ENCODE measurements around the gene TMEM131L.

TMEM131L gene

DNA sequence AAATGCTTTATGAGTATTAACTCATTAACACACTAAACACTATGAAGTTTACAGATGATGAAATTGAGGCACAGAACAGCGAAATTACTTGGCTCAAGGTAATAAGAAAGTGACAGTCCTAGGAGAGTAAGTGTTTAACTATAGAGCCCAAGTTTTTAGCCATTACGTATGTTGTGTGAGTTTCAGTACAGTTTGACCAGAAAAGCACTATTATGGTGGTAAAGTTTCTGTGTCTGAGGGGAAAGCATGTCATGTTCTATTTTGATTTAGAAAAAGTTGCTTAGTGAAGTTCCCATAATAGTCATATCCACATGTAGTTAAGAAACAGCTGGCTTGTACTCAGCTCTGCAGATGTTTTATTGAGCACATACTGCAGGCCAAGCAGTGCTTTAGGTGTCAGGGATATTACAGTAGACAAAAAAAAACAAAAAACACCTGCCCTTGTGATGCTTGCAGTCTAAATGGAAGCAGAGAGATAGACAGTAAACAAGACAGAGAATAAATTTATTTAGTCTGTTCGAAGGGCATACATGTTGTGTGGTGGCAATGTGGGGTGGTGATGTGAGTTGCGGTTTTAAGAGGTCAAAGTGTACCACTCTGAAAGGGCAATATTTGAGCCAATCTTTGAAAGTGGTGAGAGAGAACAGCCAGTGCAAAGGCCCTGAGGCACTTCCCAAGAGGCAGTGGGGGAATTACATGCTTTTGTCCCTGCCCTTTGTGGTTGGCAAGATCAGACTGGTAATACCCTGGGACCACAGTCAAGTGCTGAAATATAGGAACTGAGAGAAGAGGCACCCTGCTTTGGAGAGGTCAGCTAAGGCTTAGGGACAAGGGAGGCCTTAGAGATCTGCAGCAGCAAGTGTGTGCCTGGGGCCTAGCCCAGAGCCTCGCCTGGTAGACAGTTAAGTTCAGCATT lies 6.2 kb downstream of the TMEM131L start:
- DNase-seq (ENCODE audit: low read depth in 2 of 2): no peak

- DNase-seq (ENCODE audit: low read depth in 2 of 2): no peak
Measured at GRCh38 chr4:153474251-153474650, 8.1 kb downstream of the TMEM131L start.

DNA sequence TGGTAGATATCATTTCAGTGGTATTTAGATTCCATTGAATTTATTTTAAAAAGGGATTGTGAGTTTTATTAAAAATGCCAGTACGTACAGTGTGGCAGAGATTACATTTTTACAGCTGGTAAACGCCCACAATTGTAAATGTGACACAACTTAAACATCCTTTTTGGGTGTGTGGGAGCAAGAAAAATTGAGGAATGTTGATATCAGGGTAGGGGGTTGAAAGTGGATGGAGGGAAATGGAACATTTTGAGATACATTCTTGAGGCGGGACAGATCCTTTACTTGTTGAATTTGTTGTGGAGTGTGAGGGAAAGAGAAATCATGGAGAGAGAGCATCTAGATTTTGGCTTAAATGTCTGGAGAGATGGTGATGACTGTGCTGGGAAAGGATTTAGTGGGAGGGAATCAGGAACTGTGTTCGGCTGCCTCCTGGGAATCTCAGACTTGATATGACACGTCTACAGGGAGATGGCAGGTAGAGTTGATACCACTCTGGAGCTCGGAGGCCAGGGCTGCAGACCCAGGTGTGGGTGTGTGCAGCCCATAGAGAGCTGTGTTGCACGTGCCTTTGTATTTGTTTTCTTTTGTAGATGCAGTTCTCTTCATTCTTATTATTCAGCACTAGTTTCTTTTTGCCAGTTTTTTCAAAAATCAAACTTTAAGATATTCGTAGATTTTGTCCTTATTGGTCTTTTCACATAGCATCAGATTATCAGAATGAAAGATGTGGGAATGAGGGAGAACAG lies 10.8 kb downstream of the TMEM131L start:
- no peak for DNase-seq (ENCODE audit: low read depth in 2 of 2)

DNA sequence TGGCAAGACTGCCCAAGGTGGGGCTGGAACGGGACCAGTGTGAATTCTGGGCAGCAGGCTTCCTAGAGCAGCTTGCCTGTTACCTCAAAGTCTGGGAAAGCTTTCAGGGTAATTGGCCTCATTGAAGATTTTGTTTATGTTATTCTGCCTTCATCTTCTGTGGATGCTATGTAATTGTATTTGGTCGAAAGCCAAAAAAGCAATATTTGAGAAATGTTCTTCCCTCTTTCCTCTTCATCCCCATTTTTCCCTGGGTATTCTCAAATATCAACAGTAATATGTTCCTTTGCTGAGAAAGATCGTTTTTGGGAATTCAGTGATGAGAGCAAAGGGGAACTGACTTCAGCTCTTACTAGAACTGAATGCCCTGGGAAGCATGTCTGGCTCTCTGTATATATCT lies 12.9 kb downstream of the TMEM131L start:
- DNase-seq (ENCODE audit: low read depth in 2 of 2): no peak

DNA sequence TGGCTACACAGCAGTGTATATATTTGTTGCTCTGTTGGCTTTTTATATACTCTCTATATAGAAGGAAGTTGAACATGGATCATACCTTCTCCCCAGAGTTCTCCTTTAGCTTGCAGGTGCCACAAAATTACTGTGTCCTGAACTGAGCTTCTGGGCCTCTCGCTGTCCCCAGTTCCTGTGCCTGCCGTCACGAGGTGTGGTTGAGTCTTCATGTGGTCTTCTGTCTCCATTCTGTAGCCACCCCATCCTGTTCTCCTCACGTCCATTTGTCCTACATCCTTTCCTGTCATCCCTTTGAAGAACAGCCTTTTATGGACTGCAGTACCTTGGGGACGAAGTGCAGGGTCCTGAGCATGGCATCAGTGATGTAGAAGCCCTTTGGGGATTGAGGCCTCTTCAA lies 14.5 kb downstream of the TMEM131L start:
- DNase-seq (ENCODE audit: low read depth in 2 of 2): no peak

DNA sequence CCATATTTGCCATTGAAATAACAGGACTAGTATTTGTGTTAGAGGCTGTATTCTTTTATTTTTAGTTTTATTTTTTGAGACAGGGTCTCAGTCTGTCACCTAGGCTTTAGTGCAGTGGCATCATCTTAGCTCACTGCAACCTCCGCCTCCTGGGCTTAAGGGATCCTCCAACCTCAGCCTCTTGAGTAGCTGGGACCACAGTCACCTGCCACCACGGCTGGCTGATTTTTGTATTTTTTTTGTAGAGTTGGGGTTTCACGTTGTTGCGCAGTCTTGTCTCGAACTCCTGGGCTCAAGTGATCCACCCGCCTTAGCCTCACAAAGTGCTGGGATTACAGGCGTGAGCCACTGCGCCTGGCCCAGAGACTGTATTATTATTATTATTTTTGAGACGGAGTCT lies 15.3 kb downstream of the TMEM131L start:
- DNase-seq (ENCODE audit: low read depth in 2 of 2): no peak

DNA sequence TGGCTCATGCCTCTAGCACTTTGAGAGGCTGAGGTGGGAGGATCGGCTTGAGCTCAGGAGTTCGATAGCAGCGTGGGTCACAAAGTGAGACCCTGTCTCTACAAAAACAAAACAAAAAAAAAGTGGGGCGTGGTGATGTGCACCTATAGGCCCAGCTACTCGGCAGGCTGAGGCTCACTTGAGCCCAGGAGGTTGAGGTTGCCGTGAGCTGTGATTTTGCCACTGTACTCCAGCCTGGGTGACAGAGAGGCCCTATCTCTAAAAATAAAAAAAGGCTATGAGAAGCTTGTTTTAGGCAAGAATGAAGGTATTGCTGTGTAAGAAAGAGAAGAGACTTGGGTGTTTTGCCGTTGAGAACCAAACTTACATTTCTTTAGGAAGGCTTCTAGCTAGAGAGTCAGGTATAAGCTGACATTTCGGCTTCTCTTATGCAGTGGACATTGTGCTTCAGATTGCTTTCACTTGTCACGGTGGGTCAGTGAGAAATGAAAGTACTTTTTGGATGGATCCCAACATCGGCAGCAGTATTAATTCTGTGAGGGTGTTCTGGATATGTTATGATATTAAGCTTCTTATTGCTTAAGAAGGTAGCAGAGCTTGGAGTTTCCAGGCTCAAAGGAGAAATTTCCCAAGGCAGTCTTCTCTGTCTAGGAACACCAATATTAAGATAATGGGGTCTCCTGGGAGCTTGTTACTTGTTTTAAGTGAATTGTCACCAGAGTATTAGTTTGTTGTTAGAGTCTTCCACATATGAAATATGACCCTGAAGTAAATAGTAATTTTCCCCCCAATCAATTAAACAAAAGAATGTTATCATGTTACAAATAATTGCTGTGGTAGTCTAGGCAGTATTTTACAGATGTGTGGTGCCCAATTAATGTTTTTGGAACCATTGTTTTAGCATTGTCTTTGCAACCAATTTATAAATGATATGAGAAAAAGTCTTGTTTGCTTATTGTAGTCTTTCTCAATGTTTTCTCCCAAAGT lies 17.6 kb downstream of the TMEM131L start:
- no peak for DNase-seq (ENCODE audit: low read depth in 2 of 2)

GRCh38 chr4:153485359-153485758 lies 19.2 kb downstream of the TMEM131L start:
- no peak for DNase-seq (ENCODE audit: low read depth in 2 of 2)

DNA sequence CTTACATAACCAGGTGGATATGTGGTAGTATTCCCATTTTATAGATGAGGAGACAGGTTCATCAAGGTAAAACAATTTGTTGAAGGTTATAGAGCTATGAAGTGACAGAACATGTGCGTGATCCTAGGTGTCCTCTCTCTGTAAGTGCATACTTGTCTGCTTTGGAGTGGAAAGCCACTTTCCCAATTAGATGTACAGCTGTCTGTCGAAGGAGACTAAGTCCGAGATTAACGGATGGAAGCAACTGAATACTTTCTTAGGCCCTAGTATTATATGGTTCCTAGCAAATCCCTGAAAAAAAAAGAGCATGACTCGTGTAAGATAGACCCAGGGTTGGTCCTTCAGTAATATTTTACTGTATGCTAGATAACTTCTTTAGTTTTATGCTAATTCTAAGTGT lies 19.7 kb downstream of the TMEM131L start:
- DNase-seq (ENCODE audit: low read depth in 2 of 2): no peak

DNA sequence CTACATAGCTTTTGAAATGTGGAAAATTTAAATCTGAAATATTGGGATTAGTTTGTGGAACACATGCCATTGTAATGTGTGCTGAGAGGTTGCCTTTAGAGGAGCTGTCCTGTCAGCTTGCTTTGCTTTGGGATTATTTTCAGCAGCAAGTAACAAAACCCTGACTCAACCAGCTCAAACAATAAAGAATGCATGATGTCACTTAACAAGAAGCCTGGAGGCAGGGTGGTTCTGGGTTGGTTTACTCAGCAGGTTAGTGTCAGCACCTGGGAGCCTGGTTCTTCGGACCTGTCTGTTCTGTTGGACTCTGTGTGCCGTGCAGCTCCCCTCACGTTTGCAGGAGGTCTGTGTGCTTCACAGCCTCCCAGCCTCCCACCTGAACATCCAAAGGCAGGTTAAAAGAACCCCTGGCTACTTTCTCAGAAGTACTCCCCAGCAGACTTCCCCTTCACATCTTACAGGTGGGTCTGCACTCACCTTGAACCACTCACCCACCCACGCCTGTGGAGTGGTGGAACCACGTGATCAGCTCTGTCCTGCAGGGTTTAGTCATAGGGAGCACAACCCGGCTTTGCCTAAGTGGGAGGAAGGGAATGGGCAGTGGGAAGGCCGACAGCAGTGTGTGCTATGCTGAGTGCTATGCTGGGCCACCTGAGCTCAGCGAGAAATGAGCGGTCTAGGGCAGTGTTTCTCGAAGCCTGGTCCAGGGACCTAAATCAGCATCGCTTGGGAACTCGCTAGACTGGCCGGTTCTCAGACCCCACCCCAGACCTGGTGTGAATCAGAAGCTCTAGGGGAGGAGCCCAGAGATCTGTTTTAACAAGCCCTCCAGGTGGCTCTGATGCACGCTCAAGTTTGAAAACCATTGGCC lies 20.4 kb downstream of the TMEM131L start:
- DNase-seq (ENCODE audit: low read depth in 2 of 2): no peak

DNA sequence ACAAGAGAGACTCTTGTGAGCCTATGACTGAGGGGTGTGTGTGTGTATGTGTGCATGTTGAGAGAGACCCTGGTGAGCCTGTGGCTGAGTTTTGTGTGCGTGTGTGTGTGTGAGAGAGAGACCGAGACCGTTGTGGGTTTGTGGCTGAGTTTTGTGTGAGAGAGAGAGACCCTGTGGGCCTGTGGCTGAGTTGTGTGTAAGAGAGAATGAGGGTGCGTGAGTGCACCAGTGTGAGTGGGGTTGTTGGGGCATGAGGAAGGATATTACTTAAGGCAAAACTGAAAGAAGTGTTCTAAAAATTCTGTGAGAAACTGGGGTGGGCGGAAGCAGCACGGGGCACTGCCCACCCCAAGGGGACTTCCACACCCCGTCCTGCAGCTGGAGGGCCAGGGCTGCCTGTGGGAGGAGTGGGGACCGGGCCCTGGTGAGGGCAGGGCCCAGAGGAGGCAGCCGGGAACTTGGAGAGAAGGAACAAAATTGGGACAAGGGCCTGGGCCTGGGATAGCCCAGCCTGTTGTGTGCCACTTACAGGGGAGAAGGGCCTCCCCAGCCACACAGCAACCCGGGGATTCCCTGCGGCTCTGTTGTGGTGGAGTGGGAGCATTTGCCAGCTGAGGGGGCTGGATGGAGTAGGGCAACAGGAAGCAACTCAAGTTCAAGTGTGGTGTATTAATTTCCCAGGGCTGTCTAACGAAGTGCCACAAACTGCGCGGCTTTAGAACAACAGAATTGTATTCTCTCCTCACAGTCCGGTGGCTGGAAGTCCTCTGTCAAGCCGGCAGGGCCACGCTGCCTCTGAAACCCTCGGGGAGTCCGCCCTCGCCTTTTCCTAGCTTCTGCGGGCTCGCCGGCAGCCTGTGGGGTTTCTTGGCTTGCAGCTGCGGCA lies 22.1 kb downstream of the TMEM131L start:
- DNase-seq (ENCODE audit: low read depth in 2 of 2): peak; percentile 66 to 77

DNA sequence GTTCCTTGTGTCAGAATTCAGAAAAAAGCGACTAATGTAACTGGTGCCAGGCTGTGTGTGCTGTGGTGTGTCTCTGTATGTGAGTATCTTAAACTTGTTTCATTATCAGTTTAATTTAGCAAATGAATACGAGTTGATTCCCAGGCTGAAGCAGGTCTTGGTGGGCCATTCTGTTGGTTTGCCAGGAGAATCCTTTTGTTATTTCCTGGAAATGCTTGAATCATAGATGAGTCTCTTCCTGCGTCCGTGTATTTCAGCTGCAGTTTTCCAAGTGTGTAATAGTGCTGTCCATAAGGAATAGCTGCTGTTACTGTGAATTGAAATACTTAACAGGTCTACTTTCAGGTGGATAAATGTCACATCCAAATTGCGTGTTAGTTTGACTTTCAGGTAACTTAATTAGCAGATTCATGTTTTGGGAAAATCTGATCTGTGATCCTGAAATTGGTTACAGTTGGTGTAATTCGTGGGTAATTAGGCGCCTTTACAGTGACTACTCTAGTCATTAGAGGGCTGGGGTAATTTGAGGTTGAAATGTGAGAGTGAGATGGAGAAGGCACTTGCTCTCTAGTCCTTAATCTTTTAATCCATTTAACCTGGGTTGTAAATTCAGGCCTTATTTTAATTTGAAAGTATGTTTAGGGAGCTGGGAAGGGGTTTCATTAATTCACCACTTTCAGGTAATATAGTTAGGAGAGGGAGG lies 23.8 kb downstream of the TMEM131L start:
- DNase-seq (ENCODE audit: low read depth in 2 of 2): no peak

- no peak for DNase-seq (ENCODE audit: low read depth in 2 of 2)
Measured at GRCh38 chr4:153490985-153491483, 24.9 kb downstream of the TMEM131L start.

DNA sequence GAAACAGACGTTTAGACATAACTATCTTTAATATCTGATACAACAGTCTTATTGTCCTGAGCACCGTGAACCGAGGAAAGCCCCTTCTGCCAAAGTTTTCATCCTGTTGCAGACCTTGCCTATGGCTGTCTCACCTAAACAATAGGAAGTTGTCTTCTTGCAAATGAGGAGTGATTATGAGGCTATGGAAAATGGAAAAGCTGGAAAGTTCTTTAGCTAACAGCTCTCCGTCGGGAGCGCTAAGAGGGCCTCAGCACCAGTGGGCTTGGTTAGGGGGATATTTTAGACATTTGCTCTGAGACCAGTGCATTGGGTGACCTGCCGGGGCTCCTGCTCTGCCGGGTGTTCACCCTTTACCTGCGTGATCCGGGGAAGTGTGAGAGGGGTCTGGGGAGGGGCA lies 28.4 kb downstream of the TMEM131L start:
- no peak for DNase-seq (ENCODE audit: low read depth in 2 of 2)

- DNase-seq (ENCODE audit: low read depth in 2 of 2): no peak
Measured at GRCh38 chr4:153495480-153496193, 29.5 kb downstream of the TMEM131L start.

- no peak for DNase-seq (ENCODE audit: low read depth in 2 of 2)
Measured at GRCh38 chr4:153497091-153497531, 31.0 kb downstream of the TMEM131L start.

DNA sequence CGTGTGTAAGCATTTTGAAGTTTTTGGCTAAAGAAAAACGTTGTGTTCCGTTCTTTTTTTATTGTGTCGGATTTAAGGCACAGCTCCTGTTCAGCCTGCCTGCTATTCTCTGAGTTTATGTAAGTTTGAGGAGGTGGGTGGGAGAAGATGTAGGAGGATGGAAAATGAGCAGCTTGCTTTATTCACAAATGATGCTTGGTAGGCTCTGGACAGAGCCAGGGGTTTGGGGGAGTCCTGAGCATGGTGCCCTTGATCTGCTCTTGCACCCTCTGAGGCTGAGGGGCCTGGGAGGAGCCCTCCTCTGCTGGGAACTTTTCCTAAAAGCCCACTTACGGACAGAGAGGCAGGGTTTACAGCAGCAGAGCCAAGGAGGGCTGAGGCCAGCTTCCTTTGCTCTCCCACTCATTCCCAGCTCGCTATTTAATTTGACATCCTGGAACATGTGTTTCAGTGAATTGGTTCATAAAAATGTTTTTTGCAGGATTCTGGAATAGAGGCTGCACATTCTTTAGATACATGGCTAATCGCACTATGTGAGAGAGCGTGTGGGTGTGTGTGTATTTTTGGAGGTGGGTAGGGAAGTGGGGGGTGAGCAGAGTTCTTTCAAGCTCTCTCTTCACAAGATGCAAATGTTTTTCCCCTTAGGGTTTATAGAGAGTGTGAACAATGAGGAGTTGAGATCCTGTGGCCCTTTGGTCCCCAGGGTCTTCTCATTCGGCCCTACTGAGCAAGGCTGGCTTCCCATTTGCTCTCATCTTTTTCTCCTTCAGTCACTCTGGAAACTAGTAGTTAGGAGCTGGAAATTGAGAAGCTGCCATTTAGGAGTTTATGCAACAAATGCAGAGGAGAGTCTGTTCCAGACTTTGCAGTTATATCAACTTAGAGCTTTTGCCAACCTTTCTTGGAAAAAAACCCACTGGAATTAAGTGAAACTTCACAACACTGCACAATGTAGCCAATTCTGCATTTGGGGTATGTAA lies 32.1 kb downstream of the TMEM131L start:
- DNase-seq (ENCODE audit: low read depth in 2 of 2): no peak

Data from stimulated activated CD8-positive, alpha-beta memory T cell treated with anti-CD3 and anti-CD28 coated beads, Interleukin-15, amount 100 ng/mL, for 48 hours (primary cell).